DND-41 (cell line): ENCODE results near the gene NACC2.

Experiments
- ATAC-seq: fragments of 200-7000 bp; cut with Tn5 transposase; 3 replicates; pipeline ENCODE4 v1.9.1; 2021; ENCODE audit warnings: low read depth; ENCODE audit not compliant: insufficient read depth
- DNase-seq: peaks from one replicate; pipeline ENCODE4 v3.0.0-alpha.2; 2020
- H2AFZ ChIP-seq: 2 replicates; pipeline ENCODE4 v1.6.0; 2012; ENCODE audit warnings: low read depth, low read length
- H3K27ac ChIP-seq: 2 replicates; pipeline ENCODE4 v1.5.1; 2012; ENCODE audit warnings: low read length, inconsistent platforms
- H3K27me3 ChIP-seq: fragments of 200-600 bp; sonication (generic); 2 replicates; pipeline ENCODE4 v1.6.0; 2012; ENCODE audit warnings: low read length, mild to moderate bottlenecking, inconsistent platforms; ENCODE audit not compliant: insufficient read depth, poor library complexity
- H3K36me3 ChIP-seq: 2 replicates; pipeline ENCODE4 v1.5.1; 2012; ENCODE audit warnings: low read length, inconsistent platforms; ENCODE audit not compliant: insufficient read depth
- H3K4me1 ChIP-seq: 2 replicates; pipeline ENCODE4 v1.5.1; 2012; ENCODE audit warnings: mild to moderate bottlenecking, low read length; ENCODE audit not compliant: insufficient read depth
- H3K4me2 ChIP-seq: 2 replicates; pipeline ENCODE4 v1.6.0; 2012; ENCODE audit warnings: mild to moderate bottlenecking, moderate library complexity, low read length, inconsistent platforms; ENCODE audit not compliant: insufficient read depth
- H3K4me3 ChIP-seq, 2 experiments: fragments of 200-600 bp in 1 of 2; shearing (Covaris generic) in 1 of 2; 2 replicates each; pipeline ENCODE4 v1.5.1; 2012 to 2016; ENCODE audit warnings: inconsistent platforms in 2 of 2, low read length in 2 of 2, mild to moderate bottlenecking in 2 of 2, low read depth in 1 of 2, moderate library complexity in 1 of 2
- H3K79me2 ChIP-seq: 2 replicates; pipeline ENCODE4 v1.6.0; 2012; ENCODE audit warnings: low read length, inconsistent platforms; ENCODE audit not compliant: insufficient read depth
- H3K9ac ChIP-seq: 2 replicates; pipeline ENCODE4 v1.6.0; 2012; ENCODE audit warnings: low read depth, mild to moderate bottlenecking, inconsistent platforms, low read length, moderate library complexity
- H3K9me3 ChIP-seq: 2 replicates; pipeline ENCODE4 v1.5.1; 2012; ENCODE audit warnings: low read length, moderate library complexity, mild to moderate bottlenecking, inconsistent platforms; ENCODE audit not compliant: insufficient read depth, severe bottlenecking
- H4K20me1 ChIP-seq: 2 replicates; pipeline ENCODE4 v1.6.0; 2012; ENCODE audit warnings: low read length; ENCODE audit not compliant: insufficient read depth
- EZH2 ChIP-seq: IDR thresholded peaks from 3 replicates; pipeline ENCODE4 v1.6.1; 2012; ENCODE audit warnings: borderline replicate concordance, low read depth, mild to moderate bottlenecking, moderate library complexity, low read length, inconsistent platforms; ENCODE audit not compliant: severe bottlenecking
- TF ChIP-seq, protein P1 (sequence below): IDR thresholded peaks from 2 replicates; pipeline ENCODE4 v1.5.1; 2012; ENCODE audit warnings: borderline replicate concordance, low read length, moderate library complexity, mild to moderate bottlenecking; ENCODE audit not compliant: poor library complexity, severe bottlenecking; ENCODE audit errors: extremely low read depth

The NACC2 gene

DNA sequence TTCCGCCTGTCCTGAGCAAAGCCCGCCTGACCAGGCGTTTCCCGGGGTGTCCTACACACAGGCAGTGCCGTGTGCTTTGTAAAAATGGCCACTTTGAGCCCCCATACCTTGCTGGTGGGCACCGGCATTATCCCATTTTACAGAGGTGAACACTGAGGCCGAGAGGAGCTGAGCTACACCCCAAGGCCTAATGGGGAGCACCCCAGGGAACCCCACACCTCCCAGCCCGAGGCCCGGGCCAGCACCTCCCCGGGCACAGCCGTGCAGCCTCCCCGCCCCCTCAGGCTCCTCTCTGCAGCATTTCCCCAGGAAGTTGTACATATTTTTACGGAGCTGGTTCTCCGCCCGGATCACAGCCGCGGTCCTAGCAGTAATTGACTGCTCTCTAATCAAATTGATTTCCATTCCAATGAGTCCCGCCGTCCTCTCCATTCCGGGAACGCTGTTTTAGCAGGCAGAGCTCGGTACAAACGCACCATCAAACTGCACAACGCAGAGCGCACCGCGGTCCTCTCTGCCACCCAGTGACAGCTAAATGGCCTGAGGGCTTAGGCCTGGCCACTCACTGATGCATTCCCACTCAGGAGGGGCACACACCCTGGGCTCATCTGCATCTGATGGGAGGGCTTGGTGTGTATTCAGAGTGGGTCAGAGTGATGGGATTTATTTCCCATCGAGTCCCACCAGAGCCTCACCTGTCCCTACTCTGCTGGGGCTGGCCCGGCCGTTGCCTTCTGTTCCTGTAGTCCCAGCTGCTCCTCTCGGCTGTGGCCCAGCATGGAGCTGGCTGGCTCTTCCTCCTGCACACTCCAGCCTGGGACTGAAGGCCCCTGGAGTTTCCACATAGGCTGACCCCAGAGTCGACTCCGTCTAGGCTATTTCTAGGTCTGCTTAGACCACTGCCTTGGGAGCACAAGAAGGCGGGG lies 97.7 kb downstream of the NACC2 start:
- TF ChIP-seq EZH2, result no peak
- TF ChIP-seq, protein P1, sequence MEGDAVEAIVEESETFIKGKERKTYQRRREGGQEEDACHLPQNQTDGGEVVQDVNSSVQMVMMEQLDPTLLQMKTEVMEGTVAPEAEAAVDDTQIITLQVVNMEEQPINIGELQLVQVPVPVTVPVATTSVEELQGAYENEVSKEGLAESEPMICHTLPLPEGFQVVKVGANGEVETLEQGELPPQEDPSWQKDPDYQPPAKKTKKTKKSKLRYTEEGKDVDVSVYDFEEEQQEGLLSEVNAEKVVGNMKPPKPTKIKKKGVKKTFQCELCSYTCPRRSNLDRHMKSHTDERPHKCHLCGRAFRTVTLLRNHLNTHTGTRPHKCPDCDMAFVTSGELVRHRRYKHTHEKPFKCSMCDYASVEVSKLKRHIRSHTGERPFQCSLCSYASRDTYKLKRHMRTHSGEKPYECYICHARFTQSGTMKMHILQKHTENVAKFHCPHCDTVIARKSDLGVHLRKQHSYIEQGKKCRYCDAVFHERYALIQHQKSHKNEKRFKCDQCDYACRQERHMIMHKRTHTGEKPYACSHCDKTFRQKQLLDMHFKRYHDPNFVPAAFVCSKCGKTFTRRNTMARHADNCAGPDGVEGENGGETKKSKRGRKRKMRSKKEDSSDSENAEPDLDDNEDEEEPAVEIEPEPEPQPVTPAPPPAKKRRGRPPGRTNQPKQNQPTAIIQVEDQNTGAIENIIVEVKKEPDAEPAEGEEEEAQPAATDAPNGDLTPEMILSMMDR, result no peak
- ATAC-seq, result no peak
- H3K4me3 ChIP-seq, result no peak overlapping the region

DNA sequence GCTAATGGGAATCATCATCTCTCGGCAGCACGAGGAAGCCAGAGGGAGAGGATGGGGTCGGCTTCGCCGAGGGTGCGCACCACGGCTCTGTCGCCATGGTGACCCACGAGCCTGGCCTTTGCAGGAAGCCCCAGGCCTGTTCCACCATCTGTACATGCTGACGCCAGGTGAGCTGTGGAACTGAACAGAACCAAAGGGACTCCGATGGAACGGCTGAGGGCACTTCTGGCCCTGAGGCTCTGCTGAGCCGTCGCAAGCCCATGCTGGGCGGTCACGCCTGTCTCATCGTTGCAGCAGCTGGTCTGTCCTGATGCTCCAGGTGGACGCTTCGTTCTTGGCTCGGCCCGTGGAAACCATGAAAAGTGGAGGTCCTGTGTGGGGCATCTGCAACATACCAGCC lies 99.3 kb downstream of the NACC2 start:
- DNase-seq (no peak), ATAC-seq (no peak)
- H3K9ac ChIP-seq, result no peak overlapping the region
- H3K27me3 ChIP-seq, result no peaks in the 10 kb centered on the region
- no peaks in the 10 kb centered on the region for H3K36me3 ChIP-seq
- H3K9me3 ChIP-seq, result no peaks in the 10 kb centered on the region
- no peaks in the 10 kb centered on the region for H3K4me1 ChIP-seq
- H3K79me2 ChIP-seq, result no peaks in the 10 kb centered on the region
- H3K4me3 ChIP-seq, result no peak overlapping the region
- H3K4me2 ChIP-seq, result no peak overlapping the region
- TF ChIP-seq, protein P1, result no peak
- H2AFZ ChIP-seq, result no peak overlapping the region
- no peak overlapping the region for H3K27ac ChIP-seq
- H4K20me1 ChIP-seq, result no peaks in the 10 kb centered on the region

More for the DNA sequence above, 97.7 kb downstream of the NACC2 start:
- Histone ChIP-seq H3K9me3 (no peaks in the 10 kb centered on the region), H3K27me3 (no peaks in the 10 kb centered on the region), H3K27ac (no peak overlapping the region), H3K79me2 (no peaks in the 10 kb centered on the region), H3K4me1 (no peaks in the 10 kb centered on the region), H3K4me2 (no peak overlapping the region), H2AFZ (no peak overlapping the region), H3K36me3 (no peaks in the 10 kb centered on the region), H3K9ac (no peak overlapping the region), H4K20me1 (no peaks in the 10 kb centered on the region; the same call in 1 of the 2 replicates)
- DNase-seq, result no peak

DNA sequence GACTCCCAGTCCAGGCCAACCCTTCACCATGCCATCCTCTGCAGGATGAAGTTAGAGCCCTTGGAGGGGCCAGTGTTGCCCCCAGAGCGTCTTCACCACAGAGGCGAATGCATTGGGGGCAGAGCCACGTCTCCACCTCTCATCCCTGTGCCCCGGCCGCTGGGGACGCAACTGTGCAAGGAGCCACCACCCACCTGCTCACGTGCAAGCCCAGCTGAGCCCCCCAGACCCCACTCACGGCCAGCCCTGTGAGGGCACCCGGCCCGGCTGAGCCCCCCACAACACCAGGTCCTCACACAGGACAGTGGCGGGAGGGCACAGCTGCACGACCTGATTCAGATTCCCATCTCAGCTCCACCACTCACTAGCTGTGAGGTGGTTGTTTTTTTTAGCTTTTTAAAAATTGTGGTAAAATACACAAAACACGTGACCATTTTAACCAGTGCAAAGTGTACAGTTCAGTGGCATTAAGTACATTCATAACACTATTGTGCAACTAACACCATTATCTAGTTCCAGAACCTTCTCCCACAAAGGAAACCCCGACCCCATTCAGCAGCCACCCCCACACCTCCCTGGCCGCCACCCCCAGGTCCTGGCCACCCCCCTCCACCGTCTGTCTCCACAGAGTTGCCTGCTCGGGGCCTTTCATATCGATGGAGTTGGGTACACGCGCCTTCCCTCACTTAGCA lies 100.4 kb downstream of the NACC2 start:
- DNase-seq (no peak), ATAC-seq (no peak)
- Histone ChIP-seq H3K4me2 (no peak overlapping the region), H3K79me2 (no peaks in the 10 kb centered on the region), H3K9me3 (no peaks in the 10 kb centered on the region), H2AFZ (no peak overlapping the region), H4K20me1 (0 out of 2 replicates have a peak, but pooled peaks cover 2% of the 10 kb centered on the region), H3K27ac (no peak overlapping the region), H3K9ac (no peak overlapping the region), H3K4me1 (peaks cover 5% of the 10 kb centered on the region; the same call in 1 of the 2 replicates), H3K27me3 (peaks cover 7% of the 10 kb centered on the region), H3K4me3 (no peak overlapping the region), H3K36me3 (no peaks in the 10 kb centered on the region)
- no peak for TF ChIP-seq EZH2
- TF ChIP-seq, protein P1, result no peak
